ENCODE measurements around the gene C1orf21.

- TF ChIP-seq GATA3 (IDR thresholded peaks at IDR 0.05; ENCODE audit: low read depth, low read length) (no peak), GATA2 (IDR thresholded peaks at IDR 0.05; ENCODE audit: low read depth, low read length) (no peak)
Measured at GRCh38 chr1:184393962-184394361, 7.1 kb downstream of the C1orf21 start.
